HepG2 (cell line): ENCODE data around the gene GPR101. TPM values are rescaled to one million over a fixed set of nuclear protein-coding genes. Genes with fewer than 3 reads are reported as not detected.

Experiments used
- ATAC-seq: fragments of 200-7000 bp; cut with Tn5 transposase; 3 replicates; pipeline ENCODE4 v1.9.1; 2020; ENCODE audit warnings: mild to moderate bottlenecking, moderate library complexity
- BruUV-seq: library from RNA; stranded (reverse); fragments of 400-500 nt; replicated peaks from 2 replicates; lab custom pipeline; 2021; lab: Mats Ljungman, UMichigan
- CTCF ChIA-PET: fragments of 300-600 bp; formaldehyde crosslinking; extraction: SDS; loops from one replicate; lab custom pipeline; 2021; ENCODE audit warnings: low total read pairs, inconsistent platforms, low intra/inter-chr PET ratio; lab: Yijun Ruan, JAX
- POLR2A ChIA-PET: fragments of 350-600 bp; sonication (Branson Sonifier 250); formaldehyde crosslinking; loops from one replicate; lab custom pipeline; 2020; ENCODE audit warnings: antibody characterized with exemption, inconsistent platforms; lab: Yijun Ruan, JAX
- DNase-seq: peaks from one replicate; pipeline ENCODE4 v3.0.0-alpha.2; 2015; ENCODE audit warnings: low spot score
- FAIRE-seq: peaks from 3 replicates; lab custom pipeline; 2011; peaks lifted over from hg19 to GRCh38; lab: Jason Lieb, UNC
- H2AFZ ChIP-seq: one replicate; pipeline ENCODE4 v1.6.1; 2011; ENCODE audit warnings: low read length, inconsistent platforms
- H3K27ac ChIP-seq: fragments of 300-600 bp; 3 replicates; pipeline ENCODE4 v1.8.0; 2011; ENCODE audit warnings: mixed run types, mild to moderate bottlenecking, mixed read lengths, low read length, inconsistent platforms; ENCODE audit not compliant: insufficient read depth; ENCODE audit errors: extremely low read length
- H3K27me3 ChIP-seq, 2 experiments: fragments of 200-600 bp in 1 of 2; 2 replicates in 1 of 2; 3 replicates in 1 of 2; pipeline versions ENCODE4 v1.6.0 to v1.8.0; 2011; ENCODE audit warnings: low read length in 2 of 2, mild to moderate bottlenecking in 2 of 2, moderate library complexity in 2 of 2, inconsistent platforms in 1 of 2; ENCODE audit not compliant: insufficient read depth in 2 of 2, control insufficient read depth in 1 of 2
- H3K36me3 ChIP-seq, 2 experiments: fragments of 200-600 bp in 1 of 2; replicated peaks in 1 of 2; 2 replicates in 1 of 2; 3 replicates in 1 of 2; pipeline versions ENCODE4 v1.5.1 to v1.8.0; 2011; ENCODE audit warnings: low read length in 2 of 2, inconsistent platforms in 1 of 2; ENCODE audit not compliant: insufficient read depth in 2 of 2, control insufficient read depth in 1 of 2
- H3K4me1 ChIP-seq: 2 replicates; pipeline ENCODE4 v1.5.1; 2012; ENCODE audit warnings: low read length, inconsistent platforms; ENCODE audit not compliant: insufficient read depth
- H3K4me2 ChIP-seq: 2 replicates; pipeline ENCODE4 v1.6.0; 2011; ENCODE audit warnings: low read depth, low read length, inconsistent platforms
- H3K4me3 ChIP-seq, 3 experiments: fragments of 200-600 bp in 1 of 3; sonication (generic), shearing (Covaris generic) in 1 of 3; replicated peaks in 1 of 3; 2 replicates each; pipeline ENCODE4 v1.5.1; 2011 to 2016; ENCODE audit warnings: low read length in 3 of 3, inconsistent platforms in 2 of 3, low read depth in 2 of 3, mild to moderate bottlenecking in 2 of 3, control low read depth in 1 of 3, mixed read lengths in 1 of 3; ENCODE audit not compliant: insufficient read depth in 1 of 3
- H3K79me2 ChIP-seq: one replicate; pipeline ENCODE4 v1.6.1; 2011; ENCODE audit warnings: low read length, inconsistent platforms; ENCODE audit not compliant: insufficient read depth
- H3K9ac ChIP-seq: 2 replicates; pipeline ENCODE4 v1.6.0; 2011; ENCODE audit warnings: mild to moderate bottlenecking, low read depth, low read length, inconsistent platforms; ENCODE audit not compliant: insufficient read depth
- H3K9me3 ChIP-seq: 2 replicates; pipeline ENCODE4 v1.5.1; 2012; ENCODE audit warnings: mild to moderate bottlenecking, low read length
- H4K20me1 ChIP-seq: 2 replicates; pipeline ENCODE4 v1.6.0; 2011; ENCODE audit warnings: inconsistent platforms, mild to moderate bottlenecking, low read length, moderate library complexity; ENCODE audit not compliant: insufficient read depth
- ARID4A ChIP-seq: sonication (generic); formaldehyde crosslinking; IDR thresholded peaks from 2 replicates; pipeline ENCODE4 v1.5.0; 2020; ENCODE audit warnings: mild to moderate bottlenecking, missing genetic modification reagents, borderline replicate concordance
- ATF7-NPFF ChIP-seq: sonication (generic); formaldehyde crosslinking; IDR thresholded peaks from 2 replicates; pipeline ENCODE4 v1.8.1; 2023; ENCODE audit warnings: mild to moderate bottlenecking, low read depth, missing genetic modification reagents, moderate library complexity
- CTCF ChIP-seq: sonication (generic); formaldehyde crosslinking; IDR thresholded peaks from 2 replicates; pipeline ENCODE4 v1.5.0; 2020; ENCODE audit warnings: mild to moderate bottlenecking, missing genetic modification reagents, moderate library complexity
- USF2 ChIP-seq, 2 experiments: sonication (generic) in 1 of 2; formaldehyde crosslinking in 1 of 2; IDR thresholded peaks; 2 replicates each; pipeline versions ENCODE4 v1.5.1 to v1.6.1; 2011 to 2020; ENCODE audit warnings: borderline replicate concordance in 1 of 2, low read depth in 1 of 2, low read length in 1 of 2, mild to moderate bottlenecking in 1 of 2, missing genetic modification reagents in 1 of 2, moderate library complexity in 1 of 2
- ZNF180 ChIP-seq: sonication (generic); formaldehyde crosslinking; IDR thresholded peaks from 2 replicates; pipeline ENCODE4 v1.4.0; 2020; ENCODE audit warnings: low read depth, missing genetic modification reagents, borderline replicate concordance
- ZNF768 ChIP-seq: sonication (generic); formaldehyde crosslinking; IDR thresholded peaks from 2 replicates; pipeline ENCODE4 v1.4.0; 2020; ENCODE audit warnings: missing genetic modification reagents
- WGBS: methylation state at CpG from one replicate; pipeline ENCODE4 v1.1.6; 2017; ENCODE audit warnings: low lambda C conversion rate; 5-methylcytosine and 5-hydroxymethylcytosine counted together
- in situ Hi-C: cut with HindIII; loops from 2 replicates; pipeline ENCODE4 v1.10.0; 2017; ENCODE audit warnings: low pct_unique_long_range_greater_than_20kb; ENCODE audit not compliant: extremely low pct_ligation_motif_present
- intact Hi-C: fragments of 100-400 bp; cut with micrococcal nuclease; formaldehyde crosslinking; loops from one replicate; pipeline ENCODE4 v1.10.0; 2022; ENCODE audit not compliant: unreplicated experiment
- polyA plus RNA-seq, 8 experiments: library from polyadenylated mRNA; depleted of rRNA in 3 of 8; stranded (reverse) in 7 of 8; unstranded in 1 of 8; fragments of >200 nt; fragmentation: Illumina TruSeq in 4 of 8; extraction: Trizol in 4 of 8; gene quantifications; 2 replicates each; pipeline versions ENCODE4 v1.2.1 to v1.2.3, GENCODE V29; 2011 to 2016; ENCODE audit warnings: low read depth in 4 of 8, missing spikeins in 1 of 8, mixed read lengths in 1 of 8; ENCODE audit not compliant: insufficient read depth in 1 of 8
- total RNA-seq, 5 experiments: library from RNA; depleted of rRNA; stranded (reverse); fragments of >200 nt; fragmentation: Illumina TruSeq; extraction: Trizol; gene quantifications; 2 replicates each; pipeline ENCODE4 v1.2.3, GENCODE V29; 2016; ENCODE audit warnings: low read depth in 1 of 5

GPR101 gene
- total and polyA plus RNA-seq, 2 of the 13 experiments (the other 11 are each of a cell fraction or from before 2014, with no cell fraction given) = not detected

GRCh38 chrX:137062915-137063617 lies 29.3 kb upstream of the GPR101 start:
- no TSS peak for BruUV-seq
- ChIA-PET CTCF (no interaction called here), POLR2A (no interaction called here)
- FAIRE-seq (no peak), ATAC-seq (no peak), DNase-seq (no peak)
- no peak overlapping the region for H3K9ac ChIP-seq
- no peaks in the 10 kb centered on the region for H3K9me3 ChIP-seq
- no peak overlapping the region for H2AFZ ChIP-seq
- no peaks in the 10 kb centered on the region for H3K79me2 ChIP-seq
- H3K4me3 ChIP-seq = no peak overlapping the region
- TF ChIP-seq ZNF768 (CRISPR knock-in tag) = no peak
- TF ChIP-seq ZNF180 (CRISPR knock-in tag) = no peak
- WGBS = 34% methylated on average over 4 of the region's 4 CpGs
- no peak overlapping the region for H3K4me2 ChIP-seq
- no peaks in the 10 kb centered on the region for H3K36me3 ChIP-seq
- H3K4me1 ChIP-seq = no peaks in the 10 kb centered on the region
- in situ Hi-C loops (no loop called here), intact Hi-C loops (no loop called here)
- H3K27ac ChIP-seq = no peak overlapping the region
- no peaks in the 10 kb centered on the region for H3K27me3 ChIP-seq
- H4K20me1 ChIP-seq = no peaks in the 10 kb centered on the region

- ChIA-PET POLR2A (no interaction called here), CTCF (no interaction called here)
- in situ Hi-C loops (no loop called here), intact Hi-C loops (no loop called here)
- Histone ChIP-seq H3K4me2 (no peak overlapping the region), H3K27ac (no peak overlapping the region), H3K4me3 (no peak overlapping the region), H3K9ac (no peak overlapping the region), H3K4me1 (no peaks in the 10 kb centered on the region), H3K36me3 (no peaks in the 10 kb centered on the region), H3K79me2 (no peaks in the 10 kb centered on the region), H3K27me3 (peaks cover 0 to 10% of the 10 kb centered on the region in 2 experiments; a peak in 2 of 5 replicates), H2AFZ (no peak overlapping the region), H3K9me3 (no peaks in the 10 kb centered on the region), H4K20me1 (no peaks in the 10 kb centered on the region)
- WGBS = no CpG with 5 or more reads among the region's 2 CpGs
- no peak for DNase-seq
- no peak for ATAC-seq
- BruUV-seq = no TSS peak
- FAIRE-seq = no peak
- TF ChIP-seq USF2 (IDR thresholded peaks at IDR 0.05; ENCODE audit: low read depth, low read length) = no peak
- no peak for TF ChIP-seq USF2 (CRISPR knock-in tag; IDR thresholded peaks at IDR 0.05; ENCODE audit: borderline replicate concordance)
- no peak for TF ChIP-seq ATF7-NPFF
- TF ChIP-seq CTCF (CRISPR knock-in tag) = no peak
- TF ChIP-seq ARID4A (CRISPR knock-in tag) = no peak
Observed at GRCh38 chrX:137058339-137059127, 24.7 kb upstream of the GPR101 start.
